Natural killer cell (primary cell): ENCODE measurements around the gene PLA2G2F. TPM values are rescaled to one million over a fixed set of nuclear protein-coding genes. Genes with fewer than 3 reads are reported as not detected.

Source experiments
- ATAC-seq, 3 donors: fragments of 150-1000 bp in 2 of 3; fragments of 200-7000 bp in 1 of 3; cut with Tn5 transposase; 1 replicate in 1 of 3; 2 replicates in 2 of 3; pipeline ENCODE4 v1.10.0; 2021; ENCODE audit warnings: mild to moderate bottlenecking in 2 of 3, moderate library complexity in 2 of 3
- DNase-seq, 2 donors: peaks; one replicate each; pipeline versions ENCODE4 v3.0.0 to v3.0.0-alpha.2; 2013 to 2021; ENCODE audit warnings: mixed read lengths in 1 of 2
- H3K27ac ChIP-seq: one replicate; pipeline ENCODE4 v1.5.1; 2013; ENCODE audit warnings: mild to moderate bottlenecking, low read length
- H3K27me3 ChIP-seq: one replicate; pipeline ENCODE4 v1.6.1; 2013; ENCODE audit warnings: low read length; ENCODE audit not compliant: control insufficient read depth, insufficient read depth
- H3K36me3 ChIP-seq: one replicate; pipeline ENCODE4 v1.6.1; 2013; ENCODE audit warnings: low read length; ENCODE audit not compliant: control insufficient read depth, insufficient read depth
- H3K4me1 ChIP-seq: one replicate; pipeline ENCODE4 v1.6.1; 2013; ENCODE audit warnings: low read length; ENCODE audit not compliant: control insufficient read depth, insufficient read depth
- H3K4me3 ChIP-seq: one replicate; pipeline ENCODE4 v1.5.1; 2013; ENCODE audit warnings: low read length
- H3K9me3 ChIP-seq: one replicate; pipeline ENCODE4 v1.6.1; 2013; ENCODE audit warnings: low read length; ENCODE audit not compliant: control insufficient read depth, insufficient read depth
- H3K27ac Mint-ChIP-seq, 2 donors: one replicate each; pipeline ENCODE4 v1.8.0; 2022; ENCODE audit warnings: mild to moderate bottlenecking in 2 of 2, mixed read lengths in 2 of 2, moderate library complexity in 1 of 2
- H3K27me3 Mint-ChIP-seq, 2 donors: one replicate each; pipeline ENCODE4 v1.8.0; 2022; ENCODE audit warnings: low read depth in 2 of 2, mixed read lengths in 2 of 2
- H3K36me3 Mint-ChIP-seq: one replicate; pipeline ENCODE4 v1.8.0; 2022; ENCODE audit warnings: mixed read lengths
- H3K4me1 Mint-ChIP-seq, 2 donors: one replicate each; pipeline ENCODE4 v1.8.0; 2022; ENCODE audit warnings: mixed read lengths in 2 of 2
- H3K4me3 Mint-ChIP-seq: one replicate; pipeline ENCODE4 v1.8.0; 2022; ENCODE audit warnings: mild to moderate bottlenecking, moderate library complexity, mixed read lengths
- H3K9me3 Mint-ChIP-seq, 2 donors: one replicate each; pipeline ENCODE4 v1.8.0; 2022; ENCODE audit warnings: mixed read lengths in 2 of 2
- WGBS: methylation state at CpG from one replicate; pipeline ENCODE4 v1.1.7; 2013; ENCODE audit warnings: missing lambda C conversion rate; ENCODE audit not compliant: insufficient coverage; 5-methylcytosine and 5-hydroxymethylcytosine counted together
- intact Hi-C: fragments of 100-400 bp; cut with micrococcal nuclease; formaldehyde crosslinking; loops from one replicate; pipeline ENCODE4 v1.14.2; 2022
- total RNA-seq, 4 donors: library from RNA; stranded (reverse); fragments of 120-200 nt in 1 of 4; gene quantifications; one replicate each; pipeline versions ENCODE4 v1.2.3 to v1.2.4, GENCODE V29; 2013 to 2022
- TF ChIP-seq, protein P1 (sequence below): fragments of 200-600 bp; IDR thresholded peaks from one replicate; pipeline ENCODE4 v1.8.0; 2022; ENCODE audit warnings: antibody characterized with exemption

Gene PLA2G2F
- total RNA-seq, 3 donors from 2014 or later (not counting 1 experiment from before 2014, with no cell fraction given), result not detected

DNA sequence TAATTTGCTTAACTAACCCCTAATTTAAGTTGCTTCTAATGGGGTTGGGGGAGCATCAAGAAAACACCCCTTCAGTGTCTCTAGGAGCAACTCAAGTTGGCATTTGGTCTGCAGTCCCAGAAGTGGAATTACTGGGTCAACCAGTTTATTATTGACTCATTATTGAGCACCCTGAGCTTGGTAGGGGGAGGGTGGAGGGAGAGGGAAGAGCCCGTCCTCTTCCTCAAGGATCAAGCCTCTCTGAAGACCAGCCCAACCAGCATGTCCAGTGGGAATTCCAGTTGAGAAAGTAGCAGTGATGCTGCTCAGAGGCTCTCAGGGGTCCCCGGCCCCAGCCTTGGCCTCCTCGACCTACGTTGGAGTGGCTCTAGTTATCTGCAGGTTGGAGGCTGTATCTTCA, 2.1 kb upstream of the PLA2G2F start:
- no peak overlapping the region for H3K27ac Mint-ChIP-seq
- Histone ChIP-seq H3K4me3 (no peak overlapping the region), H3K36me3 (no peaks in the 10 kb centered on the region), H3K27ac (no peak overlapping the region), H3K27me3 (peaks cover 2% of the 10 kb centered on the region), H3K4me1 (no peaks in the 10 kb centered on the region), H3K9me3 (no peaks in the 10 kb centered on the region)
- no peaks in the 10 kb centered on the region for H3K36me3 Mint-ChIP-seq
- no peak overlapping the region for H3K4me3 Mint-ChIP-seq
- ATAC-seq (no peak), DNase-seq (no peak)
- H3K9me3 Mint-ChIP-seq, result no peaks in the 10 kb centered on the region
- WGBS, result 91% methylated on average over 4 of the region's 4 CpGs
- intact Hi-C loops, result no loop called here
- H3K4me1 Mint-ChIP-seq, result no peaks in the 10 kb centered on the region
- TF ChIP-seq, protein P1, sequence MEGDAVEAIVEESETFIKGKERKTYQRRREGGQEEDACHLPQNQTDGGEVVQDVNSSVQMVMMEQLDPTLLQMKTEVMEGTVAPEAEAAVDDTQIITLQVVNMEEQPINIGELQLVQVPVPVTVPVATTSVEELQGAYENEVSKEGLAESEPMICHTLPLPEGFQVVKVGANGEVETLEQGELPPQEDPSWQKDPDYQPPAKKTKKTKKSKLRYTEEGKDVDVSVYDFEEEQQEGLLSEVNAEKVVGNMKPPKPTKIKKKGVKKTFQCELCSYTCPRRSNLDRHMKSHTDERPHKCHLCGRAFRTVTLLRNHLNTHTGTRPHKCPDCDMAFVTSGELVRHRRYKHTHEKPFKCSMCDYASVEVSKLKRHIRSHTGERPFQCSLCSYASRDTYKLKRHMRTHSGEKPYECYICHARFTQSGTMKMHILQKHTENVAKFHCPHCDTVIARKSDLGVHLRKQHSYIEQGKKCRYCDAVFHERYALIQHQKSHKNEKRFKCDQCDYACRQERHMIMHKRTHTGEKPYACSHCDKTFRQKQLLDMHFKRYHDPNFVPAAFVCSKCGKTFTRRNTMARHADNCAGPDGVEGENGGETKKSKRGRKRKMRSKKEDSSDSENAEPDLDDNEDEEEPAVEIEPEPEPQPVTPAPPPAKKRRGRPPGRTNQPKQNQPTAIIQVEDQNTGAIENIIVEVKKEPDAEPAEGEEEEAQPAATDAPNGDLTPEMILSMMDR, result no peak
- peaks cover 9 to 19% of the 10 kb centered on the region in 2 donors for H3K27me3 Mint-ChIP-seq

DNA sequence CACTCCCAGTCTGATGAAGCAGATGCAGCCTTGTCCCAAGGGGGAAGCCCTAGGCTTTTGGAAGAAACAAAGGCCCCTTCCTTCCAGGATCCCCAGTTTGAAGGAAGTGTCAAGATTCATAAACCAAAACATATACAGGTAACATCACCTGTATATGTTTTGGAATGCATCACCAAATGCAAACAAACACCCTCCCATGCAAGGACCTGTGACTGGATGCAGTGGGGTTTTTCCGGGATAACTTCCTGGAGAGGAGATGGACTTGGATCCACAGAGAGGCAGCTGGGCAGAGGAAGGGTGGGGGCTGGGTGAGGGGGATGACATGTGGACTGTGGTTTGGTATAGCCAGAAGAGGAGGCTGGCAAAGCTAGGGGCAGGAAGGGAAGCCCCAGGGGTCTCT, 1.5 kb upstream of the PLA2G2F start:
- Histone ChIP-seq H3K9me3 (no peaks in the 10 kb centered on the region), H3K4me3 (no peak overlapping the region), H3K4me1 (no peaks in the 10 kb centered on the region), H3K36me3 (no peaks in the 10 kb centered on the region), H3K27me3 (peaks cover 2% of the 10 kb centered on the region), H3K27ac (no peak overlapping the region)
- DNase-seq (no peak), ATAC-seq (no peak)
- Mint-ChIP-seq H3K9me3 (no peaks in the 10 kb centered on the region), H3K36me3 (no peaks in the 10 kb centered on the region), H3K27ac (no peak overlapping the region), H3K4me1 (no peaks in the 10 kb centered on the region), H3K27me3 (peaks cover 7 to 15% of the 10 kb centered on the region in 2 donors), H3K4me3 (no peak overlapping the region)
- TF ChIP-seq, protein P1, result no peak
- WGBS, result 90% methylated on average over 1 of the region's 1 CpG
- intact Hi-C loops, result no loop called here

DNA sequence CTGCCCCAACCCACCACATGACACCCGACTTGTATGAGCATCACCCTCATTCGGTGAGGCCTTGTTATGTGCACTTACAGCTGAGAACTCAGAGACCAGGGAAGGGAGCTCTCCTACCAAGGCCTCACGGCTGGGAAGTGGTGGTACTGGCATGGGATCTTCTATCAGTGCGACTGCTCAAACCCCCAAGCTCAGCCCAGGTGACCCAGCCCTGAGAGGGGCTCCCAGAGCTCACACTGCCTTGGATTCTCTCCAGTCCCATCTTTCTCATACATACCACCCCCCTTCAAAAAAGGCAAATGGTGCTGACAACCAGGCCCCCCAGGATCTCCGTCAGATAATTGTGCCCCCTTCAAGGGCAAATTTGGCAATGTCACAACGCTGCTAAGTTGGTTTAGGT, 777 bp upstream of the PLA2G2F start:
- H3K36me3 ChIP-seq, result no peaks in the 10 kb centered on the region
- Mint-ChIP-seq H3K4me3 (no peak overlapping the region), H3K9me3 (no peaks in the 10 kb centered on the region), H3K4me1 (no peaks in the 10 kb centered on the region), H3K27me3 (peaks cover 7 to 15% of the 10 kb centered on the region in 2 donors), H3K36me3 (no peaks in the 10 kb centered on the region), H3K27ac (no peak overlapping the region)
- ATAC-seq, result no peak
- no peak overlapping the region for H3K27ac ChIP-seq
- no peaks in the 10 kb centered on the region for H3K4me1 ChIP-seq
- intact Hi-C loops, result no loop called here
- H3K9me3 ChIP-seq, result no peaks in the 10 kb centered on the region
- no peak for DNase-seq
- TF ChIP-seq, protein P1, result no peak
- peaks cover 2% of the 10 kb centered on the region for H3K27me3 ChIP-seq
- H3K4me3 ChIP-seq, result no peak overlapping the region
- 92% methylated on average over 6 of the region's 6 CpGs for WGBS
